ENCODE data around the gene WDR86.

DNA sequence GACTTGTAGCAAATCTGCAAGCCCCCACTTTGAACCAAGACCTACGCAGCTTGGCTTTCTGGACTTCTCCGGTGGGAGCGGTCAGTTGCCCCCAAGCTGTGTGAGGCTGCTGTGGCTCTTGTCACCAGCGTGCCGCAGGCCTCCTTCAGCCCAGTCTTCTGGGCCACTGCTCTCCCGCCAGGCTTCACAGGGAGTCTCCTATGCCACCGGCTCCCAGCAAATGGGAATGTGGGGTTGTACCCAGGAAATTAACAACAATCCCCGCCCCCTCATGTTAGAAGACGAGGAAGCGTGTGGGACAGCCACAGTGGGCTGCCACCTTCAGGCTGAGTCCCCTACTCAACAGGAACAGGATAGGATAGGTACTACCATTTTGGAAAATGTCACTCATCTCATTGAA, 4.2 kb downstream of the WDR86 start:
- TF ChIP-seq, protein P1, sequence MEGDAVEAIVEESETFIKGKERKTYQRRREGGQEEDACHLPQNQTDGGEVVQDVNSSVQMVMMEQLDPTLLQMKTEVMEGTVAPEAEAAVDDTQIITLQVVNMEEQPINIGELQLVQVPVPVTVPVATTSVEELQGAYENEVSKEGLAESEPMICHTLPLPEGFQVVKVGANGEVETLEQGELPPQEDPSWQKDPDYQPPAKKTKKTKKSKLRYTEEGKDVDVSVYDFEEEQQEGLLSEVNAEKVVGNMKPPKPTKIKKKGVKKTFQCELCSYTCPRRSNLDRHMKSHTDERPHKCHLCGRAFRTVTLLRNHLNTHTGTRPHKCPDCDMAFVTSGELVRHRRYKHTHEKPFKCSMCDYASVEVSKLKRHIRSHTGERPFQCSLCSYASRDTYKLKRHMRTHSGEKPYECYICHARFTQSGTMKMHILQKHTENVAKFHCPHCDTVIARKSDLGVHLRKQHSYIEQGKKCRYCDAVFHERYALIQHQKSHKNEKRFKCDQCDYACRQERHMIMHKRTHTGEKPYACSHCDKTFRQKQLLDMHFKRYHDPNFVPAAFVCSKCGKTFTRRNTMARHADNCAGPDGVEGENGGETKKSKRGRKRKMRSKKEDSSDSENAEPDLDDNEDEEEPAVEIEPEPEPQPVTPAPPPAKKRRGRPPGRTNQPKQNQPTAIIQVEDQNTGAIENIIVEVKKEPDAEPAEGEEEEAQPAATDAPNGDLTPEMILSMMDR (IDR thresholded peaks at IDR 0.05) = no peak
- no peak for TF ChIP-seq EP300 (IDR thresholded peaks at IDR 0.05)
